IPS-18c (cell line): ENCODE results near the gene MAP2K6.

ENCODE experiments used
- H3K4me3 ChIP-seq: 2 replicates; pipeline ENCODE4 v1.7.0; 2013; ENCODE audit warnings: low read depth, mild to moderate bottlenecking, low read length, moderate library complexity; ENCODE audit not compliant: insufficient read depth
- H3K9me3 ChIP-seq: one replicate; pipeline ENCODE4 v1.6.1; 2013; ENCODE audit warnings: mild to moderate bottlenecking, low read length, moderate library complexity; ENCODE audit not compliant: control insufficient read depth, insufficient read depth

Gene MAP2K6

GRCh38 chr17:69501591-69502468, 87.3 kb downstream of the MAP2K6 start:
- Histone ChIP-seq H3K4me3 (no peak overlapping the region), H3K9me3 (no peaks in the 10 kb centered on the region)

- Histone ChIP-seq H3K9me3 (no peaks in the 10 kb centered on the region), H3K4me3 (no peak overlapping the region)
These were observed 89.2 kb downstream of the MAP2K6 start for GRCh38 chr17:69503711-69504110.

- no peak overlapping the region for H3K4me3 ChIP-seq
These were observed 91.2 kb downstream of the MAP2K6 start for GRCh38 chr17:69505740-69506139.

GRCh38 chr17:69506489-69506888, 92.0 kb downstream of the MAP2K6 start:
- no peaks in the 10 kb centered on the region for H3K9me3 ChIP-seq
- no peak overlapping the region for H3K4me3 ChIP-seq

More at GRCh38 chr17:69505740-69506139, 91.2 kb downstream of the MAP2K6 start:
- no peaks in the 10 kb centered on the region for H3K9me3 ChIP-seq

DNA sequence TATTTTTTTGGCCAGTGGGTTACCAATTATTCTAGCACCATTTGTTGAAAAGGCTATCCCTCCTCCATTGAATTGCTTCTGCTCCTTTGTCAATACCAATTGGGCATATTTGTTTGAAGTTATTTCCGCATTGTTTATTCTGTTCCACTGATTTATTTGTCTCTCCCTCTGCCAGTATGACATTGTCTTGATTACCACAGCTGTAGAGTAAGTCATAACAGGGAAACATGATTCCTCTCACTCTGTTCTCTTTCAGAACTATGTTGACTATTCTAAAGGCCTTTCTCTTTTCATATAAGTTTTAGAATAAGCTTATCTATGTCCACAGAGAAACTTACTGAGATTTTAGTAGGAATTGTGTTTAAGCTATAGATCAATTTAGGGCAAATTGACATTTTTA, 94.3 kb downstream of the MAP2K6 start:
- Histone ChIP-seq H3K9me3 (no peaks in the 10 kb centered on the region), H3K4me3 (no peak overlapping the region)

DNA sequence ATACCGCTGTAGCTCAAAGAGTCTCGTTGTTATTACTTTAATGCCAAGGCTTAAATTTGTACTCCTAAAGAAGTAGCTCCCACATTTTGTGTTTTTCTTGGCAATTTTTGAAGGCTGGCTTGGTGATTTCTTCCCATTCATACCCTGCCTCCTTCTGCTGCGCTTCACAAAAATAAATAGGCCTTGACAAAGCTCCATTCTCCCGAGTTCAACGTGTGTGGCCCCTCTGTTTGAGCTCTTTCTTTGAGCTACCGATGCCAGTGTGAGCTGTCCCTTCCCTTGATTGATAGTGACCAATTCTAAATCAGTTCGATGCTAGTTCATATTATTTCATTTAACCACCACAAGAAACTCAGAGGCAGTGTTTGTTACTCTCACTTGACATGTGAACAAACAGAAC, 96.8 kb downstream of the MAP2K6 start:
- Histone ChIP-seq H3K9me3 (no peaks in the 10 kb centered on the region), H3K4me3 (no peak overlapping the region)

- H3K9me3 ChIP-seq: no peaks in the 10 kb centered on the region
These were observed 98.4 kb downstream of the MAP2K6 start for GRCh38 chr17:69512946-69513345.

DNA sequence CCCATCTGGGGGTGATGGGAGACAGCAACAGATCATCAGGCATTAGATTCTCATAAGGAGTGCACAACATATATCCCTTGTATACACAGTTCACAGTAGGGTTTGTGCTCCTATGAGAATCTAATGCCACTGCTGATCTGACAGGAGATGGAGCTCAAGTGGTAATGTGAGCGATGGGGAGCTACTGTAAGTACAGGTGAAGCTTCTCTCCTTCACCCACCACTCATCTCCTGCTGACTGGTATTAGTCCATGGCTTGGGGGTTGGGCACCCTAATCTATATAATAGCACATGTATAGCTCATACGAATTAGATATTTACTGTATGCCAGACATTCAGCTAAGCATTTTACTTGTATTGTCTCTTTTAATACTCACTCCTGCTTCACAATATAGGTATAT, 101.7 kb downstream of the MAP2K6 start:
- H3K4me3 ChIP-seq: no peak overlapping the region
- no peaks in the 10 kb centered on the region for H3K9me3 ChIP-seq

More at GRCh38 chr17:69512946-69513345, 98.4 kb downstream of the MAP2K6 start:
- H3K4me3 ChIP-seq: no peak overlapping the region

GRCh38 chr17:69516911-69517310, 102.4 kb downstream of the MAP2K6 start:
- H3K9me3 ChIP-seq: no peaks in the 10 kb centered on the region
- H3K4me3 ChIP-seq: no peak overlapping the region

GRCh38 chr17:69518951-69519350, 104.5 kb downstream of the MAP2K6 start:
- Histone ChIP-seq H3K4me3 (no peak overlapping the region), H3K9me3 (no peaks in the 10 kb centered on the region)

DNA sequence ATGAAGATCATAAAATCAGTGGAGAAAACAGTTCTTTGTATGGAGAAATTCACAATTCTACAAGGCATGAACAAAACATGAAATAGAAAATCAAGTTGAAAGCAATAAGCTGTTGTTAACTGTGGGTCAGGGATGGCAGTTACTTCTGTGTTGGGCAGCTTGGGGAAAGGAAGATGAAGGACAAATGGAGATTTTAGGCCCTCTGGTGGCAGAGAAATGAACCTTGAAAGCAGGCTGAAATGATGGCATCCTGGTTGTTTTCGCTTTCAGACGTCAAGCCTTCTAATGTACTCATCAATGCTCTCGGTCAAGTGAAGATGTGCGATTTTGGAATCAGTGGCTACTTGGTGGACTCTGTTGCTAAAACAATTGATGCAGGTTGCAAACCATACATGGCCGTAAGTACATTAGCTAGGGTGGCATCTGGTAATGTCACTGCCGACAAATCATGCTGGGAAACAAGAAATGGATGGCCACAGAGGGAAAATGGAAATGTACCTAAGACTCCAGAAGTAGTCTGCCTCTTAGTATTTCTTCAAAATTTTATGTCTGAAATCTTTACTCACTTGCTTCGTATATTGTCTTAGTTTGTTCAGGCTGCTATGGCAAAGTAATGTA, 108.9 kb downstream of the MAP2K6 start:
- no peaks in the 10 kb centered on the region for H3K9me3 ChIP-seq
- no peak overlapping the region for H3K4me3 ChIP-seq

DNA sequence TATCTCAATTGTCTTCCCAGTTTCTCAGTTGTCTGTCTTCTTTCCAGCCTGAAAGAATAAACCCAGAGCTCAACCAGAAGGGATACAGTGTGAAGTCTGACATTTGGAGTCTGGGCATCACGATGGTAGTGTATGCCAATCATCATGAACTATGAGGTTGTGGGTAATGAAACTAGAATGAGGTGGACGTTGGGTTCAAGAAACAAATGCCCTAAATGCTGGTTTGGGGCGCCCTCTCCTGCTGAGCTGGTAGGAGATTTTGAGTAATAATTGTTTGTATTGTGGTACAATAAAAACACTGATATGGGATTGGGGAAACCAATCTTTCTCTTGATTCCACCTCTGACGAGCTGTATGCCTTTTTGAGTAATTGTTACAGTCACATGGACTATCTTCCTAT, 110.4 kb downstream of the MAP2K6 start:
- H3K4me3 ChIP-seq: no peak overlapping the region
- no peaks in the 10 kb centered on the region for H3K9me3 ChIP-seq

- Histone ChIP-seq H3K4me3 (no peak overlapping the region), H3K9me3 (no peaks in the 10 kb centered on the region)
These were observed 111.7 kb downstream of the MAP2K6 start for GRCh38 chr17:69525920-69526841.

- Histone ChIP-seq H3K4me3 (no peak overlapping the region), H3K9me3 (no peaks in the 10 kb centered on the region)
These were observed 113.5 kb downstream of the MAP2K6 start for GRCh38 chr17:69528035-69528434.

DNA sequence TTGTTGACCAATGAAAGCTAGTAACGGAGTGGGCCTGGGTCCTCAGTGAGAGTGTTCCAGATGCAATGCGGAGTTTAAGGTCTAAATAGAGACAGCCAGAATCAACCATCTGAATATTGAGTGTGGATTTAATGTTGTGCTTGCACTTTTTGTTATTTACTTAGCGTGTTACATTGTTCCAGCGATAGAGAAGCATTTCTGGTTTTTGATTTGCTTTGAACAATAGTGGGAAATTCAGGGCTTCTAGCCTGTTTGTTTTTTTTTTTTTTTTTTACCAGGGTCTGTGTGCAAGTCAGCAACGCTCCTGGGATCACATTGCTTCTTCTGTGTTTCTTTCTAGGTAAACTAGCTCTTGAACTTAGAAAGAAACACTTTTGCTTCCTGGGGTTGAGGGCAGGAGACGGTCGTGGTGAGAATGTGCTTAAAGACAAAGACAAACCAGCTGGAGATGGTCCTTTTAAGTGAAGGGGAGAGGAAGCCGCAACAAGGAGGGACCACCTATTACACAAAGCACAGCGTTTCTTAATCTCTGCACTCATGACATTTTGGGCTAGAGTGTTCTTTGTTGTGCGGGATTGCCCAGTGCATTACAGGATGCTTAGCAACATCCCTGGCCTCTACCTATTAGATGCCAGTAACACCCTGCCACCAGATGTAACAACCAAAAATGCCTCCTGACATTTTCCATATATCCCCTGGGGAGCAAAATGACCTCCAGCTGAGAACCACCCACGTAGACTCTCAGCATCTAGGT, 119.2 kb downstream of the MAP2K6 start:
- H3K4me3 ChIP-seq: no peak overlapping the region
- H3K9me3 ChIP-seq: no peaks in the 10 kb centered on the region

DNA sequence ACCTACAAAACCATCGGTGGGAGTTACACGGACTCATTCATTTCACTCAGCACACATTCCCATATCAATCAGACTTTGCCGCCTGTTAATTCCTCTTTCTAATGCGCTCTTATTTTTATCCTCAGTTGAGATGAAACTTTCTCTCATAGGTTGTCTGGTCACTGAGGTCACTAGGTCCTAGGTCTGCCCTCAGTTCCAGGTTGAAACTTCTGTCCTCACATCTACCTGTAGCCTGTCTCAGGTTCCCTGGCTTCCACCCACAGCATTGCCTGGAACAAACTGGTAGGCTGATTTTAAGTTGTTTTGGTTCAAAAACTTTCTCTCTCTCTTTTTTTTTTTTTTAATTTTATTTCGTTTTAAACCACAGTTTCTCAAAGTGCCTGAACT, 119.7 kb downstream of the MAP2K6 start:
- Histone ChIP-seq H3K4me3 (no peak overlapping the region), H3K9me3 (no peaks in the 10 kb centered on the region)

- Histone ChIP-seq H3K4me3 (no peak overlapping the region), H3K9me3 (no peaks in the 10 kb centered on the region)
These were observed 120.6 kb downstream of the MAP2K6 start for GRCh38 chr17:69535016-69535570.
